Activated CD4-positive, alpha-beta T cell treated with anti-CD3 and anti-CD28 coated beads, Interleukin-2, amount 50 U/mL, for 24 hours (primary cell): ENCODE results near the gene KCNN3.

Experiments used
- DNase-seq, 2 donors: peaks; one replicate each; pipeline ENCODE4 v3.0.0-alpha.2; 2020; ENCODE audit warnings: low read depth in 1 of 2, low spot score in 1 of 2

The KCNN3 gene

DNA sequence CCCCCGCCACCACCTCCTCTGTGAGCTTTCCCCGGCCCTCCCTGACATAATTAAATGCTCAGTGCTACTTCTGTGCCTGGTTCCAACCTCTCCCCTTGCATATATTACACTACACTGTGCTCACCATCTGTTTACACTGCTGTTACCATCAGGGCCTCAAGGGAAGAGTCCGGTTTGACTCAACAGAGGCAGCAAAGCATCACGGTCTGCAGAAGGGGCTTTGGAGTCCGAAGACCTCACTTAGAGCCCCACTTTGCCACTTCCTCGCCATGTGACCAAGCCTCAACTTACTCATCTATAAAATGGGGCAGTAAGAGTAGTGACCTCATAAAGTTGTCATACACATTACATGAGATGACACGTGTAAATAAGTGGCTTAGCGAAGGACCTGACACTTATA lies 27.4 kb downstream of the KCNN3 start:
- DNase-seq: no peak

- DNase-seq: no peak
Observed at GRCh38 chr1:154841384-154841783, 28.7 kb downstream of the KCNN3 start.

GRCh38 chr1:154840269-154841176 lies 29.6 kb downstream of the KCNN3 start:
- DNase-seq: no peak

DNA sequence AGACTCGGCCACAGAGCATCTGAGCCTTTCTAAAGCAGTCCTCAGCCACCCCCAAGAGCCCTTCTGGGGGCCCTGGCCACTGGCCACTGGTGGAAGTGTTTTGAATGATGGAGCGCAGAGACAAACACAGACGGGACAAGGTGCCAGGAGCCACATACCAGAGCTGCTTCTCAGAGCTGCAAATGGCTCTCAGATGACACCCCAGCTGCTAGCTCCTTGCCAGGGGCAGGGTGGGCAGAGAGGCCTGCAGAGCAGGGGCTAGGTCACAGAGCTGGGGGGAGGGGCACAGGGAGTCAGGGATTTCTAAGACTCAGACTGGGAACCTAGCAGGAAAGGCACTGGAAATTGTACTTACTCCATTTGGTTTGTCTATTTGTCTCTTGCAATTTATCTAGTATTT lies 30.4 kb downstream of the KCNN3 start:
- no peak for DNase-seq

GRCh38 chr1:154838988-154839387 lies 31.1 kb downstream of the KCNN3 start:
- DNase-seq: no peak

GRCh38 chr1:154838461-154838860 lies 31.6 kb downstream of the KCNN3 start:
- DNase-seq: no peak

DNA sequence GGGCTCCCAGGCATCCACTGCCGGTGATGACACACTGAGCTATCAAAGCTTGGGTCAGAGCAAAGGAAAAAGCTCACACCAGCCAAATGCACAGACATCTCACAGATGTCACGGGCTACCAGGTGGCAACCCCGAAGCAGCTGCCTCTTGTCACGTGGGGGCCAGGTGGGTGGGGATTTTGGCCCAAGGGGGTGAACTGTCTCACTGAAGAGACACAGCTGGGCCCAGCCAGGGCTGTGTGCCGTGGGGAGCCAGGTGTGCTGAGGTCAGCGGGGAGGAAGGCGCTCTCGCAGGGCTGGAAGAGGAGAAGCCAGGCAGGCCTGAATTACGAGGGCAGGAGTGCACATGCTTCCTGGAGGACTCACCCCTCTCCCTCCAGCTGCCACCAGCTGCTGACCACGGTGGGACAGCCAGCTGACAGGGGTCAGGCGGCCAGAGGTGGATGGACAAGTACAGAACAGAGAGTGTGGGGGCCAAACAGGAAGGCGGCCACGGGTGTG lies 32.4 kb downstream of the KCNN3 start:
- DNase-seq: no peak

DNA sequence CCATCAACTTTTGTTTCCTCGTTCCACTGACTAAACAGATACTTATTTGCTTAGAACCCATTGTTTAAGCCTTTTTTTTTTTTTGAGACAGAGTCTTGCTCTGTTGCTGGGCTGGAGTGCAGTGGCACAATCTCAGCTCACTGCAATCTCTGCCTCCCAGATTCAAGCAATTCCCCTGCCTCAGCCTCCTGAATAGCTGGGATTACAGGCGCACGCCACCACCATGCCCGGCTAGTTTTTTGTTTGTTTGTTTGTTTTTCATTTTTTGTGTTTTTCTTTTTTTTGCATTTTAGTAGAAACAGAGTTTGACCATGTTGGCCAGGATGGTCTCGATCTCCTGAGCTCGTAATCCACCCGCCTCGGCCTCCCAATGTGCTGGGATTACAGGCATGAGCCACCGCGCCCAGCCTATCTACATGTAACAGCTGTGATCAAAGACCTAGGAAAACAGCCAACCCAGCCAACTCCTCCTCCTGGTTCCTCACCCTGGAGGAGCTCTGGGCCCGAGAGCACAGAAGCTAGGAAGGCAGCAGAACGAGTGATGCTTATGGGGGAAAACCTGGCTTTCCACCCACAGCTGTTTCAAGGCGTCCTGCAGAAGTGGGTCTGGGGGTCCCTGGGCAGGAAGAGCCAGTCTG lies 32.9 kb downstream of the KCNN3 start:
- DNase-seq: no peak

GRCh38 chr1:154835531-154836324 lies 34.4 kb downstream of the KCNN3 start:
- no peak for DNase-seq

DNA sequence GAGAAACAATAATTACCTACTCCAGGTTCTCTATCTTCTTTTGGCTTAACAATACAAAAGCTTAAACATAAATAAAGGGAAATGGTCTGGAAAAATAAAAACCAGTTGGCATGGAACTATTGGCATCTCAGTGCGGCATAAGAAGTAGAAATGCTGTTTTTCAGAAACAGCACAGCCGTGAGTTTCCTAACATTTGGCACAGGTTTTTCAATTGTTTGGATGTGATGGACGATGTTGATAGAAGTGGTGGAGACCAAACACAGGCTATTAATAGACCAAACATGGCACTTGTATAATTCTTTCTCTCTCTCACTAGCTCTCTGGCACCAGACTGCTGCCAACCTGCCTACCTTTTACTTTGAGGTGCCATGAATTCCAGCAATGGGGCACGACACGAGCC lies 36.2 kb downstream of the KCNN3 start:
- no peak for DNase-seq

- DNase-seq: no peak
Observed at GRCh38 chr1:154833209-154833608, 36.9 kb downstream of the KCNN3 start.

GRCh38 chr1:154832384-154832783 lies 37.7 kb downstream of the KCNN3 start:
- no peak for DNase-seq

GRCh38 chr1:154831462-154831861 lies 38.6 kb downstream of the KCNN3 start:
- no peak for DNase-seq

DNA sequence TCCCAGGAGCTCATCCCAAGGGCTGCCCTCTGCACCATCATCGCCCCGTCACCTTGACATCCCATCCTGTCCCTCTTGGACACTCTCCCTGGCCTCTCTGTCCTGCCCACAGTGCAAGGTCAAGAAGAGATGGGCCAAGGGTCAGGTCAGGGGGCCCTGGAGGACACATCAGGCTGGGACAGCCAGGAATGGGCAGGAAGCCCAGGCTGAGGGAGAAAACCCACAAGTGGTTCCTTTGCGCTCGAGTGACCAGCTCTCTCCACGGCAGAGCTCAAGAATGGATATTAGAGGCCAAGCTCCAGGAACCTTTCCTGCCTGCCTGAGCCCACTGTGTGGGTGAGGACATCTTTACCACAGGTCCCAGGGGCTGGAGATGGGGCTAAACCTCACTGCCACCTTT lies 41.0 kb downstream of the KCNN3 start:
- DNase-seq: no peak

GRCh38 chr1:154824179-154825000 lies 45.7 kb downstream of the KCNN3 start:
- no peak for DNase-seq

- no peak for DNase-seq
Observed at GRCh38 chr1:154822717-154823116, 47.4 kb downstream of the KCNN3 start.

DNA sequence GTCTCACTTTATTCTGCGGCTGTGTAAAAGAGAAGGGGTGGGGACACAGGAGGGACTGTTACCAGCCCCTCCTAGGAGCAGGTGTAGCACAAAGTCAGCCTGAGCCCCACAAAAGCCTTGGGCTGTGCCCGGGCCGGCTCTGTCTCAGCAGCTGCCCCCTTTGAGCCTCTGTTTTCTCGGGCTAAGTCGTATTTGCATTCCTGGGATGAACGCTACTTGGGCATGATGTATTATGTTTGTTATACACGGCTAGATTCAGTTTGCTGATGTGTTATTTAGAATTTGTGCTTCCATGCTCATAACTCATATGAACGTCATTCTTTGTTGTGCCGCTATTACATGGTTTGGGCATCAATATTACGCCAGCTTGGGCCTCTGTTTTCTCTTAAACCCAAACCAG lies 47.8 kb downstream of the KCNN3 start:
- no peak for DNase-seq

DNA sequence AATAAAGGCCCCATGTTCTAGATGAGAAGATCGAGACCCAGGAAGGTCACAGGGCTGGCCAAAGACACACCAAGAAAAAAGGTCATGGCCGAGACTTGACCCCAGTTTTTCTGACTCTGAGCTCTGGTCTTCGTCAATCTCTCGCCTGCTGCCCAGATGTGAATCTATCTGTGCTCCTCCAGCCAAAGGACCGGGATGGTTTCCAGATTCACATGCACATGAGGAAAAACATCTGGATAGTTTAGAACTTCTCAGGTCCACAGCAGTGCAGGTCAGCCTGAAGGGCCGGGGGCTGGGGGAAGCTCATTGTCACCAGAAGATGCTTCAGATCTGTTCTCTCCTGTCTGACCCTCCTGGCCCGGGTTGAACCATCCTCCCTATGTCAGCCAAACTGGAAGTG lies 49.0 kb downstream of the KCNN3 start:
- no peak for DNase-seq

DNA sequence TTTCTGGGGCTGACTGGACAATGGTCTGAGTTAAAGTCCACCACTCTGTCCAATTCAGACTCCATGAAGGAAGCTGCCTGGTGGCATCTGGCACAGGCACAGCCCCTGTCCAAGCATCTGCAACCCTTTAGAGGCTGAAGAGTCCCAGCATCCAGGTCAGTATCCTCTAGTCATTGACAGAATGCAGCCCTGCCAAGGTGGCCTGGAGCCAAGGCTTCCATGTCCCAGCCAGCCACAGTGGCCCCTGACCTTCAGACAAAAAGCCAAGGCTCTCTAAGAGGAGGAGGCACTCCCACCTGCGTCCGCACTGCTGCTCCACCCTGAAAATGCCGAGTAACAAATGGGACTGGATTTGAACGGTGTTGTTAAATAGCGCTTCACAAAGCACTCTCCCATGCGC lies 49.4 kb downstream of the KCNN3 start:
- DNase-seq: no peak

GRCh38 chr1:154819628-154820590 lies 50.2 kb downstream of the KCNN3 start:
- DNase-seq: no peak
